Spleen (tissue), 11 donors: Measurements from ENCODE around the gene POLL. TPM values are rescaled to one million over a fixed set of nuclear protein-coding genes. Genes with fewer than 3 reads are reported as not detected.

Source experiments
- DNase-seq: peaks from one replicate; pipeline ENCODE4 v3.0.0-alpha.2; 2020
- H3K27ac ChIP-seq, 8 donors: fragments of 200-600 bp; sonication (generic) in 7 of 8; 1 replicate in 4 of 8; 2 replicates in 4 of 8; pipeline versions ENCODE4 v1.5.0 to v1.8.0; 2016 to 2021; ENCODE audit warnings: inconsistent platforms in 4 of 8, mild to moderate bottlenecking in 4 of 8, moderate library complexity in 1 of 8
- H3K27me3 ChIP-seq, 7 donors: fragments of 200-600 bp; sonication (generic) in 6 of 7; replicated peaks in 1 of 7; 1 replicate in 4 of 7; 2 replicates in 3 of 7; pipeline versions ENCODE4 v1.5.0 to v1.8.0; 2016 to 2021; ENCODE audit warnings: inconsistent platforms in 3 of 7, mild to moderate bottlenecking in 1 of 7
- H3K36me3 ChIP-seq, 6 donors: fragments of 200-600 bp; sonication (generic) in 5 of 6; 1 replicate in 4 of 6; 2 replicates in 2 of 6; pipeline versions ENCODE4 v1.5.0 to v1.8.0; 2016 to 2021; ENCODE audit warnings: inconsistent platforms in 2 of 6
- H3K4me1 ChIP-seq, 6 donors: fragments of 200-600 bp; sonication (generic) in 5 of 6; 1 replicate in 3 of 6; 2 replicates in 3 of 6; pipeline versions ENCODE4 v1.5.0 to v1.8.0; 2016 to 2021; ENCODE audit warnings: inconsistent platforms in 3 of 6
- H3K4me3 ChIP-seq, 8 donors: fragments of 200-600 bp; sonication (generic) in 7 of 8; 1 replicate in 4 of 8; 2 replicates in 4 of 8; pipeline versions ENCODE4 v1.5.0 to v1.8.0; 2016 to 2021; ENCODE audit warnings: inconsistent platforms in 4 of 8, mild to moderate bottlenecking in 4 of 8, moderate library complexity in 2 of 8
- H3K9me3 ChIP-seq, 8 donors: fragments of 200-600 bp; sonication (generic) in 7 of 8; 1 replicate in 4 of 8; 2 replicates in 4 of 8; pipeline versions ENCODE4 v1.5.0 to v1.8.0; 2016 to 2021; ENCODE audit warnings: inconsistent platforms in 4 of 8
- POLR2A ChIP-seq, 3 donors: fragments of 450-650 bp; IDR thresholded peaks; one replicate each; pipeline ENCODE4 v1.5.1; 2017; ENCODE audit warnings: antibody characterized with exemption in 3 of 3, mild to moderate bottlenecking in 1 of 3
- POLR2AphosphoS5 ChIP-seq, 3 donors: sonication (generic); formaldehyde crosslinking; IDR thresholded peaks; one replicate each; pipeline ENCODE4 v1.5.1; 2017; ENCODE audit warnings: antibody characterized with exemption in 3 of 3
- WGBS, 5 donors: extraction: QIAGEN DNeasy Blood & Tissue Kit in 3 of 5; methylation state at CpG; one replicate each; pipeline versions ENCODE4 v1.1.5 to v1.1.7; 2013 to 2018; 5-methylcytosine and 5-hydroxymethylcytosine counted together
- intact Hi-C: fragments of 100-400 bp; cut with DNase I; formaldehyde crosslinking; loops from one replicate; pipeline ENCODE4 v1.15.0; 2023; ENCODE audit warnings: low total_unique reads
- polyA plus RNA-seq, 3 donors: library from polyadenylated mRNA; stranded (reverse); fragments of 200-250 nt; gene quantifications; one replicate each; pipeline ENCODE4 v1.2.1, GENCODE V29; 2013
- total RNA-seq, 7 donors: library from RNA; depleted of rRNA in 3 of 7; stranded (reverse); fragments of >200 nt in 3 of 7; fragmentation: NEBNext Ultra II Directional in 4 of 7; extraction: Animal tissue kit (Norgen Biotek cat#: 25700) in 4 of 7; gene quantifications; one replicate each; pipeline versions ENCODE4 v1.1.0 to v1.2.1, GENCODE V29; 2016 to 2021
- TF ChIP-seq, protein P1 (sequence below), 11 experiments: fragments of 200-600 bp in 7 of 11; fragments of 450-650 bp in 4 of 11; sonication (generic) in 4 of 11; IDR thresholded peaks in 8 of 11; conservative IDR thresholded peaks in 3 of 11; 1 replicate in 7 of 11; 2 replicates in 4 of 11; pipeline versions ENCODE4 v1.4.0 to v1.8.0; 2016 to 2021; ENCODE audit warnings: antibody characterized with exemption in 11 of 11, inconsistent platforms in 4 of 11, mild to moderate bottlenecking in 1 of 11
- donor health status: healthy with polysubstance abuse.
- donor health status: DM: no; HTN: no; CAD: no; lungs with moderate emphysema.
- donor health status: DM: no; HTN: no; CAD: no.
- donor health status: Bipolar disorder and iron deficiency.
- donor health status: healthy.
- donor health status: DM: no; HTN: no; CAD: no.
- donor health status: DM: yes; HTN: yes; CAD: no.

POLL gene
- total and polyA plus RNA-seq, 10 donors = 22.3 to 40.3 (median 29.1) TPM

DNA sequence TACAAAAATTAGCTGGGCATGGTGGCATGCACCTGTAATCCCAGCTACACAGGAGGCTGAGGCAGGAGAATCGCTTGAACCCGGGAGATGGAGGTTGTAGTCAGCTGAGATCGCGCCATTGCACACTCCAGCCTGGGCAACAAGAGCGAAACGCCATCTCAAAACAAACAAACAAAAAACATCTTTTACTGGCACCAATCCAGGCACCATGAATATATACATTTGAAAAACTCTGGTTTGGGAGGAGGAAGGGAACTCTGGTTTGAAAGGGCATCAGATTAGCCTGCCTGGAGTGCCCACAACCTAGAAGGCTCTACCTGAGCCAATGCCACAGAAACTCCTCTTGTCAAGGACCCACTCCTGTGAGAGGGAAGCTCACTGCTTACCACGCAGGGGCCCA is 15.9 kb downstream of the POLL start:
- intact Hi-C loops = loop anchor here (5.0 kb wide), 1 partner anchor 360 kb away; no protein-coding TSS in a partner anchor
- 87 to 95% (median 91%) methylated on average over 7 of the region's 7 CpGs for WGBS, 5 donors

DNA sequence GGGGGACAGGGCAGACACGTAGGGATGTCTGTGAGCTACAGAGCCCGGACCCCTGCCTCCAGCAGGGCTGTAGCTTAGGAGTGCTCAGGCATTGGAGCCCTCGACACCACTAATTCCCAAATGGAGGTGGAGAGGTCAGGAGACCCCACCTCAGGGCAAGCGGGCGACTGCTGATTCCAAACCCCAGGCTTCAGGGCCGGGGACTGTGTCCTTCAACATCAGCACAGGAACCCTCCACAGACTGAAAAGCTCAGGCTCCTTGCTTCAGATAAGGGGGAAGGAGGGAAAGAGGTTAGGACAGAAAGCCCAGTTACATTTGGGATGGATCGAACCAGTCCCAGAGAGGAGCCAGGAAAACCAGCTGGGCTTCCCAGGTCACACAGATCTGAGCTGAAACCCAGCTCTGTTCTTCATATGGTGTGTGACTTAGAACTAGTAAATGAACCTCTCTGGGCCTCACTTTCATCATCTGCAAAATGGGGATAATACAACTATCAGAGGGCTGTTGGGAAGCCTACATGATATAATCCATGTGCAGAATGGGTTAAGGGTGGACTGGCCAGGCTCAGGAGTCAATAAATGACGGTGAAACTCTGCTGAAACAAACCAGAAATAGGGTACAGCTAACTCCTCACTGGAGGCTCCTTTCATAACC is 16.7 kb downstream of the POLL start:
- intact Hi-C loops = loop anchor here (5.0 kb wide), 1 partner anchor 359 kb away; no protein-coding TSS in a partner anchor
- Histone ChIP-seq H3K4me1 (peaks cover 15 to 31% (median 26%) of the 10 kb centered on the region in 6 donors), H3K36me3 (peaks cover 0 to 5% (median 0%) of the 10 kb centered on the region in 6 donors), H3K9me3 (peaks cover 0 to 12% (median 3%) of the 10 kb centered on the region in 8 donors), H3K27ac (no peak overlapping the region), H3K4me3 (no peak overlapping the region), H3K27me3 (peaks cover 2 to 49% (median 34%) of the 10 kb centered on the region in 7 donors)
- TF ChIP-seq POLR2A (IDR thresholded peaks at IDR 0.05) = no peak
- TF ChIP-seq, protein P1, sequence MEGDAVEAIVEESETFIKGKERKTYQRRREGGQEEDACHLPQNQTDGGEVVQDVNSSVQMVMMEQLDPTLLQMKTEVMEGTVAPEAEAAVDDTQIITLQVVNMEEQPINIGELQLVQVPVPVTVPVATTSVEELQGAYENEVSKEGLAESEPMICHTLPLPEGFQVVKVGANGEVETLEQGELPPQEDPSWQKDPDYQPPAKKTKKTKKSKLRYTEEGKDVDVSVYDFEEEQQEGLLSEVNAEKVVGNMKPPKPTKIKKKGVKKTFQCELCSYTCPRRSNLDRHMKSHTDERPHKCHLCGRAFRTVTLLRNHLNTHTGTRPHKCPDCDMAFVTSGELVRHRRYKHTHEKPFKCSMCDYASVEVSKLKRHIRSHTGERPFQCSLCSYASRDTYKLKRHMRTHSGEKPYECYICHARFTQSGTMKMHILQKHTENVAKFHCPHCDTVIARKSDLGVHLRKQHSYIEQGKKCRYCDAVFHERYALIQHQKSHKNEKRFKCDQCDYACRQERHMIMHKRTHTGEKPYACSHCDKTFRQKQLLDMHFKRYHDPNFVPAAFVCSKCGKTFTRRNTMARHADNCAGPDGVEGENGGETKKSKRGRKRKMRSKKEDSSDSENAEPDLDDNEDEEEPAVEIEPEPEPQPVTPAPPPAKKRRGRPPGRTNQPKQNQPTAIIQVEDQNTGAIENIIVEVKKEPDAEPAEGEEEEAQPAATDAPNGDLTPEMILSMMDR (IDR thresholded peaks at IDR 0.05 in 8 of 11, conservative IDR thresholded peaks at IDR 0.05 in 3 of 11) = no peak
- no peak for TF ChIP-seq POLR2AphosphoS5 (IDR thresholded peaks at IDR 0.05)
- 71 to 87% (median 81%) methylated on average over 8 of the region's 8 CpGs for WGBS, 5 donors
- no peak for DNase-seq

More for the DNA sequence above, 15.9 kb downstream of the POLL start:
- no peak for DNase-seq
- H3K4me3 ChIP-seq = no peak overlapping the region
- H3K4me1 ChIP-seq = peaks cover 13 to 24% (median 20%) of the 10 kb centered on the region in 6 donors
- H3K27ac ChIP-seq = no peak overlapping the region
- H3K27me3 ChIP-seq = peaks cover 0 to 41% (median 26%) of the 10 kb centered on the region in 7 donors
- peaks cover 0 to 12% (median 3%) of the 10 kb centered on the region in 8 donors for H3K9me3 ChIP-seq
- peaks cover 0 to 12% (median 3%) of the 10 kb centered on the region in 6 donors for H3K36me3 ChIP-seq
- TF ChIP-seq POLR2A (IDR thresholded peaks at IDR 0.05) = no peak
- TF ChIP-seq, protein P1 (IDR thresholded peaks at IDR 0.05 in 8 of 11, conservative IDR thresholded peaks at IDR 0.05 in 3 of 11) = no peak
- TF ChIP-seq POLR2AphosphoS5 (IDR thresholded peaks at IDR 0.05) = no peak

DNA sequence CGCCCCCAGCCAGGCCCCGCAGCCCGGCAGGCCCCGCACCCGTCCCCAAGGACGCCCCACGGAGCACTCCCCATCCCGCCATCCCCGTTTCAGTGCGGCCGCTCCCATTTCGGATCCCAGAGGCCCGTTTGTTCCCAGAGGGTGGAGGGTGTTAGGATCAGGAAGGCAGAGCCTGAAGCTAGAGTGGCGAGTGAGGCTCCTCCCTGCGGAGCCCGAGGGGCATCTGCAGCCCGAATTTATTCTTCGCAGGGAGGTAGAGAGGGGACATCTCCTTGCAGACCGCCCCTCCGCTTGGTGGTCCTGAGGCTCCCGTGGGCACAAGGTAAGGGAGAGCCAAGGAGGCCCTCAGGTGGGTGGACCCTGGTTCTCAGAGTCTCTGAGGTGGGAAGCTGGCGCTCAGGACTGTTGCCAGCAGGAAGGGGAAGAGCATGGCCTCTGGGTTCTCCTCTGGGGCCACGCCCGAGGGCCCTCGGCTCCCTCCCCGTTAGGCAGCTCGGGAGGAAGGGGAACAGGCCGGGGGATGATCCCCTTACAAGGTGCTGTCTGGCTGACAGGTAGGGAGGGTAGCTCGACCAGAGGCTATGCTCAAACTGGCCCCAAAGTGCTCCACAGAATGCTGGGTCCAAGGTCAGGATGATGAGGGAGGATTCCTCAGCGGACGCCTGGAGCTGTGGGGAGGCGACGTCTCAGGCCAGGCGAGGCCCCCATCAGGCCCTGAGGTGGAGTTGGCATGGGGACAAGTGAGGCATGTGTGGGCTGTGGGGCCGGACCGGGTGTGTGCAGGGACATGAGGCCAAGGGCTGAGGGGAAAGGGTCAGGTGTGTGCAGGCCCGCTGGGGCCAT is 17.4 kb downstream of the POLL start:
- Histone ChIP-seq H3K36me3 (peaks cover 0 to 2% (median 0%) of the 10 kb centered on the region in 6 donors), H3K4me1 (peaks cover 15 to 38% (median 29%) of the 10 kb centered on the region in 6 donors), H3K27ac (peak overlapping the region in 2 of 8 donors; percentile 25 to 27), H3K27me3 (peaks cover 2 to 56% (median 39%) of the 10 kb centered on the region in 7 donors), H3K9me3 (peaks cover 0 to 12% (median 3%) of the 10 kb centered on the region in 8 donors), H3K4me3 (peak overlapping the region; percentile 38 to 89 (median 58))
- peak in 1 of 3 donors; percentile 19 for TF ChIP-seq POLR2AphosphoS5 (IDR thresholded peaks at IDR 0.05)
- no peak for TF ChIP-seq POLR2A (IDR thresholded peaks at IDR 0.05)
- TF ChIP-seq, protein P1 (IDR thresholded peaks at IDR 0.05 in 8 of 11, conservative IDR thresholded peaks at IDR 0.05 in 3 of 11) = peak in 6 of 11 experiments; percentile 2 to 63 (median 56)
- 10 to 24% (median 13%) methylated on average over 15 to 37 of the region's 37 CpGs for WGBS, 5 donors
- intact Hi-C loops = loop anchor here (5.0 kb wide), 1 partner anchor 358 kb away; no protein-coding TSS in a partner anchor
- DNase-seq = no peak
